ENCODE results near the gene RESP18. TPM values are rescaled to one million over a fixed set of nuclear protein-coding genes. Genes with fewer than 3 reads are reported as not detected.

The RESP18 gene
- not detected in 5 replicates for total RNA-seq (2022; extraction: Qiagen RNA extraction)

DNA sequence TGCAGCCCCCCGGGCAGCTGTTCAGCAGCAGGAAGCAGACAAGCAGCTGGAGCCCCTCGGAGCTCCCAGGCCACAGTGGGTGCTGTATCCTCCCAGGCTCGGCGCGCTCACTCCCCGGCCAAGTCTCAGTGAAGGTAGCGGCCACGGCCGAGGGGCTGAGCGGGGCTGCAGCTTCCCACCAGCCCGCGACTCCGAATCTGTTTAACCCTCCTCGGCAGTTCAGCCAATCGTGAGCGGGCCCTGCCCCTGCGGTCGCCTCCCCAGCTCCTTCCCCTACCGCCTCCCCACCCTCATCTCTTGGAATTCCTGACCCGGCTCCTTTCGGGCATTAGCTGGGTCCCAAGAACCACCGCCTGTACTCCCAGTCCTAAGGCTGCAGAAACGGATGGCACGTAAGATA lies at the start of gene RESP18:
TSS of gene RESP18 (minus strand) at position 203 of the 400 bp plus-strand sequence.

GRCh38 chr2:219309278-219309677 lies 23.3 kb downstream of the RESP18 start, which contains the start of gene PTPRN:
Gene PTPRN, minus strand, starts transcription at chr2:219309401. Its CDS starts 69 bp downstream, at chr2:219309332.

DNA sequence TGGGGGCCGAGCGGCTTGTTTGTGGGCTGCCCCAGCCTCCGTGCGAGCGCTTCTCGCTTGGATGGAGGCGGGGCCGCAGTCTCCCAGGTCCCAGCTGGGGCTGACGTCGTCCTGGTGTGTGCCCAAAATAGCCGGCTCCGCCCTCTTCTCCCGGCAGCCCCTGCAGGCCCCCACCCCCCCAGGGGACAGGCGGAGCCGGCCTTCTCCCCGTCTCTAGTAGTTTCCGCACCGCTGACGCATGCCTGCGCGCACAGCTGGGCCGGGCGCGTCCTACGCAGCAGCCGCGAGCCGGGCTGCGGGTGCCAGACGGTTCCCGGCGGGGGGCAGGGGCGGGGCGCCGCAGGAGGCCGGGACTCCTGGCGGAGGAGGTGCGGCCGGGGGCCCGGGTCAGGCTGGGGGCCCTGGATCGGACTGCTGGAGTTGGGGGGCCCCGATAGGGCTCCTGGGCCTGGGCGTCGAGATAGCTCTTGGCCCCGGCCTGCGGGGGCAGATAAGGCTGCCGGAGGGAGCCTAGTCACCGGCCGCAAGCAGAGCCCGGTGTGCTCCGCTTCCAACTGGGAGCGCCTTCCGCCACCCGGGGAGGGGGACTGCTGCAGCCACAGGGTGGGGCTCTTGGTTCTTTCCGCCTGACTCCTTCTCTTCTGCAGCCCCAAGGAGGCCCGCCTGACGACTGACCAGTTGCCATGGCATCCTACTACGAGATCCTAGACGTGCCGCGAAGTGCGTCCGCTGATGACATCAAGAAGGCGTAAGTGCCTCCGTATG lies 53.2 kb downstream of the RESP18 start, which contains the start of gene DNAJB2:
TSS of gene DNAJB2 (plus strand) at position 216 of the 765 bp plus-strand sequence. CDS start at position 684, 468 bp downstream.

Other genes starting within 250 kb of the RESP18 start
- gene NHEJ1, start 171.9 kb downstream of the RESP18 start, total RNA-seq (2022; extraction: Qiagen RNA extraction): 13.7 to 15.4 TPM (median 14.9 TPM) in 5 replicates
- gene SLC23A3, start 162.7 kb downstream of the RESP18 start, total RNA-seq (2022; extraction: Qiagen RNA extraction): 0.47 to 1.0 TPM (median 0.72 TPM) in 5 replicates
- gene CNPPD1, start 155.8 kb downstream of the RESP18 start, total RNA-seq (2022; extraction: Qiagen RNA extraction): 40.2 to 52.2 TPM (median 49.6 TPM) in 5 replicates
- 63.1 to 89.7 TPM (median 87.7 TPM) in 5 replicates for gene RETREG2, start 154.5 kb downstream of the RESP18 start, total RNA-seq (2022; extraction: Qiagen RNA extraction)
- 16.4 to 23.8 TPM (median 22.1 TPM) in 5 replicates for gene ZFAND2B, start 126.0 kb downstream of the RESP18 start, total RNA-seq (2022; extraction: Qiagen RNA extraction)
- 23.5 to 36.0 TPM (median 33.7 TPM) in 5 replicates for gene ABCB6, start 113.8 kb downstream of the RESP18 start, total RNA-seq (2022; extraction: Qiagen RNA extraction)
- gene ATG9A, start 103.1 kb downstream of the RESP18 start, total RNA-seq (2022; extraction: Qiagen RNA extraction): 44.9 to 51.0 TPM (median 49.9 TPM) in 5 replicates
- gene ANKZF1, start 102.9 kb downstream of the RESP18 start, total RNA-seq (2022; extraction: Qiagen RNA extraction): 14.4 to 23.5 TPM (median 20.3 TPM) in 5 replicates
- 5.1 to 7.2 TPM (median 7.0 TPM) in 5 replicates for gene GLB1L, start 87.3 kb downstream of the RESP18 start, total RNA-seq (2022; extraction: Qiagen RNA extraction)
- gene STK16, start 87.3 kb downstream of the RESP18 start, total RNA-seq (2022; extraction: Qiagen RNA extraction): 28.6 to 30.9 TPM (median 30.0 TPM) in 5 replicates
- 0.30 to 0.56 TPM (median 0.37 TPM) in 5 replicates for gene TUBA4B, start 79.5 kb downstream of the RESP18 start, total RNA-seq (2022; extraction: Qiagen RNA extraction)
- gene TUBA4A, start 78.8 kb downstream of the RESP18 start, total RNA-seq (2022; extraction: Qiagen RNA extraction): 338 to 483 TPM (median 379 TPM) in 5 replicates
- gene DNAJB2, start 53.4 kb downstream of the RESP18 start, total RNA-seq (2022; extraction: Qiagen RNA extraction): 37.4 to 57.4 TPM (median 53.6 TPM) in 5 replicates
- gene PTPRN, start 23.3 kb downstream of the RESP18 start, total RNA-seq (2022; extraction: Qiagen RNA extraction): 1.1 to 1.9 TPM (median 1.6 TPM) in 5 replicates
- gene DNPEP, start 55.2 kb upstream of the RESP18 start, total RNA-seq (2022; extraction: Qiagen RNA extraction): 47.8 to 67.2 TPM (median 61.9 TPM) in 5 replicates
- gene DES, start 85.6 kb upstream of the RESP18 start, total RNA-seq (2022; extraction: Qiagen RNA extraction): 0.05 to 0.20 TPM (median 0.08 TPM) in 4 of 5 replicates, not detected in the other
- 4.3 to 9.5 TPM (median 7.0 TPM) in 5 replicates for gene SPEG, start 102.1 kb upstream of the RESP18 start, total RNA-seq (2022; extraction: Qiagen RNA extraction)
- gene GMPPA, start 166.1 kb upstream of the RESP18 start, total RNA-seq (2022; extraction: Qiagen RNA extraction): 36.1 to 39.1 TPM (median 38.2 TPM) in 5 replicates
- gene ASIC4, start 181.7 kb upstream of the RESP18 start, total RNA-seq (2022; extraction: Qiagen RNA extraction): 0.05 to 0.07 TPM (median 0.06 TPM) in 4 of 5 replicates, not detected in the other
- gene CHPF, start 211.1 kb upstream of the RESP18 start, total RNA-seq (2022; extraction: Qiagen RNA extraction): 18.1 to 35.4 TPM (median 31.9 TPM) in 5 replicates
- gene TMEM198, start 211.3 kb upstream of the RESP18 start, total RNA-seq (2022; extraction: Qiagen RNA extraction): 0.45 to 1.4 TPM (median 1.1 TPM) in 5 replicates
- 20.1 to 26.9 TPM (median 22.8 TPM) in 5 replicates for gene OBSL1, start 238.8 kb upstream of the RESP18 start, total RNA-seq (2022; extraction: Qiagen RNA extraction)
- 0.35 to 0.73 TPM (median 0.48 TPM) in 5 replicates for gene INHA, start 239.6 kb upstream of the RESP18 start, total RNA-seq (2022; extraction: Qiagen RNA extraction)

Data from A549 treated with CORT108297 at 1 μM for 4 hours (cell line).